ENCODE results near the gene TPSD1.
"Not testable (repeated sequence)": the region's sequence is repeated elsewhere in the genome, so short reads cannot be mapped to it uniquely, and the experiment has no call there.

The TPSD1 gene

DNA sequence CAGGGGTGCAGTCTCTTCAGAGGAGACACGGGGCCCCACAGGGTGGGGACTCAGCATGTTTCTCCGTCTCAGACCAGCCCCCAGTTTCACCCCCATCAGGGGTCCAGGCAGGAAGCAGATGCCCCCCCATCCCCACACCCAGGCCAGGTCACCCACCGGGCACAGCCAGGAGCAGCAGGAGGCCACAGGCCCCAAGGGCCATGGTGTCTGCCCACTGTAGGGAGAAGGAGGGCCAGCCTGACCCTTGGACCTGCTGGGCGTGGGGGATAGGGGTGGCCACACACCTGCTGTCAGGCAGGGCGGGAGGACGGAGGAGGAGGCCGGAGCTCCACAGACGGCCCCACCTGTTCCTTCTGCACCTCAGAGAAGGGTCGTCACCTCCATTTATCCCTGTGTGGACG is 30.8 kb upstream of the TPSD1 start, which contains the start of gene TPSG1:
TPSG1 (minus strand) TSS at position 218 of the 401 bp plus-strand sequence; CDS start at position 202, 16 bp downstream.
- no peak for TF ChIP-seq POLR2A (IDR thresholded peaks at IDR 0.05; ENCODE audit: low read length)
- TF ChIP-seq GATA1 (IDR thresholded peaks at IDR 0.05; ENCODE audit: low read depth, low read length), result no peak
- no peak for DNase-seq

- TF ChIP-seq POLR2A (IDR thresholded peaks at IDR 0.05; ENCODE audit: low read length), result peak; percentile 67
- not testable (repeated sequence) for DNase-seq
Measured at GRCh38 chr16:1225728-1226311, 30.0 kb upstream of the TPSD1 start.

GRCh38 chr16:1226692-1227091 is 29.2 kb upstream of the TPSD1 start:
- not testable (repeated sequence) for DNase-seq

DNA sequence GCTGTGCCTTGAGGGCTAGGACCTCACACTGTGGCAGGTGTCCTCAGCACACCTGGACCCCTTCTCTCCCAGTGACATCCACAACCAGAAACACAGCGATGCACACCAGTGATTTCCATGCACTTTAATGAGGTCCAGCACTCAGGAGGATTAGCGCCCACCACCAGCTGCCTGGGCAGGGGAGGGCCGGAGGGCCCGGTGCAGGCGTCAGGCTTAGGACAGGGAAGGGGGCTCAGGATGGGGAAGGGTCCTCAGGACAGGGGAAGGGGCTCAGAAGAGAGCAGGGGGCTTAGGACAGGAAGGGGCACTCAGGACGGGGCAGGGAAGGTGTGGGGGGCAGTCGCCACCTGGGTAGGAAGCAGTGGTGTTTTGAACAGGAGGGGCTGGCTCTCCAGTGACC is 27.6 kb upstream of the TPSD1 start:
- DNase-seq, result not testable (repeated sequence)

GRCh38 chr16:1229476-1229875 is 26.4 kb upstream of the TPSD1 start:
- not testable (repeated sequence) for DNase-seq

GRCh38 chr16:1230084-1230470 is 25.8 kb upstream of the TPSD1 start, which contains the start of gene TPSB2:
TSS of gene TPSB2 (minus strand) at chr16:1230184. CDS start at chr16:1229951, 233 bp downstream.
- DNase-seq, result not testable (repeated sequence)

GRCh38 chr16:1230471-1231212 is 25.2 kb upstream of the TPSD1 start:
- not testable (repeated sequence) for DNase-seq

GRCh38 chr16:1231301-1231700 is 24.6 kb upstream of the TPSD1 start:
- DNase-seq, result not testable (repeated sequence)

DNA sequence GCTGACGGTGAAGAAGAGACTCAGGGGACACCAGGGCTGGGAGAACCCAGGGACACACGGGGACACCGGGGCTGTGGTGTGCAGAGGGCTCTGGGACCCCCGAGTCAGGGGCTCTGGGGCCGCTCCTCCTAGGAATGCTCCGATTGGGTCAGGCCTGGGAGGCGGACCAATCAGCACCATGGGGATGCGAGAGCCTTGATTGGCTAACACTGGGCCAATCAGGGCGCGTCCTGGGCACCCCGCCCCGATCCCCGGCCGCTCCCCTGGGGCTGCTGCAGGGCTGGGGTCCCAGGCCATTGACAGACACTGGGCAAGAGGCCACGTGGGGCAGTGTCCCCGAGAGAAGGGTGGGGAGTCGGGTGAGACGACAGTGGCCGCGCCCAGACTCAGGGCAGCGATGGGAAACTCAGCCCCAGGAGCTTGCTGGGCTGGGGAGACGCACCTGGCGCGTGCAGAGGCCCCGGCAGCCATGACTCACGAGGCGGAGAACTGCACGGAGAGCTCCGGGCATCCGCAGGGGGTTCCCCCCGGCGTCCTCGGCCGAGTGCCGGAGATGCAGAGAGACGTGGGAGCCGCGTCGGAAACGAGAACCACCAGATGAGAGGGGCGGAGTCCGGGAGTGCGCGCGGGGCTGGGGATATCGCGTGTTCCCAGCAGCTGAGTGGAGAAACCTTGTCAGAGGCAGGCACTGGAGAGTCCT is 23.7 kb upstream of the TPSD1 start:
- not testable (repeated sequence) for DNase-seq

DNA sequence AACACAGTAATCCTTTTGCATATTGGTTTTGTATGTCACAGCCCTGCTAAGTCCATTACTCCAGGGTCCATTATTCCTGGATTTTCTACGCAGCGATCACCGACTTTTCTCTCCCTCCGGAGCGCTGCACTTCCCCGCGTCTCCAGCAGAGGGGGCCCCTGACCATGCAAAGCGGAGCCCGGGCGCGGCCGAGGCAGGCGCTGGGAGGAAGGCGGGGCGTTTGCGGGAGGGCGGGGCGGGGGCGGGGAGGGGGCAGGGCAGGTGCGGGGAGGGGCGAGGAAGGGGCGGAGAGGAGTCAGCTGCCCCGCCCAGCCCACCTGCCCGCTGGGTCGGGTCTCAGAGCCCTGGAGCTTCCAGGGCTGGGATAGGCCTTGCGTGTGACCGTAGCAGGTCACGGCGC is 19.2 kb upstream of the TPSD1 start:
- not testable (repeated sequence) for DNase-seq

GRCh38 chr16:1237990-1238389 is 17.9 kb upstream of the TPSD1 start:
- no peak for TF ChIP-seq POLR2A (IDR thresholded peaks at IDR 0.05; ENCODE audit: low read length)
- TF ChIP-seq GATA1 (IDR thresholded peaks at IDR 0.05; ENCODE audit: low read depth, low read length), result no peak
- no peak for DNase-seq

- DNase-seq, result not testable (repeated sequence)
Measured at GRCh38 chr16:1238909-1239308, 17.0 kb upstream of the TPSD1 start.

GRCh38 chr16:1239575-1239974 is 16.3 kb upstream of the TPSD1 start:
- DNase-seq, result not testable (repeated sequence)

DNA sequence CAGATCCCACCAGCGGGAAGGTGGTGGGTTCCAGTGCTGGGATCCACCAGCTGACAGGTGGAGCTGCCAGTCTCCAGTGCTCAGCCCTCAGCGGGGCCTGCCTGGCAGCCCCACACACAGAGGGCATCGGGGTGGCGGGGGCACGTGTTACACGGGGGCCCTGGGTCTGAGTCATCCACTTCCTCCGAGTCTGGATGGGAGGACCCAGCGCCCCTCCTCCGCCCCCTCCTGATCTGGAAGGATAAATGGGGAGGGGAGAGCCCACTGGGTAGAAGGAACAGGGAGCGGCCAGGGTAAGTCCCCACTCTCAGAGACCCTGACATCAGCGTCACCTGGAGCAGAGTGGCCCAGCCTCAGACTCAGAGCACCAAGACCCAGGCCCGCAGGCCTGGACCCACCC is 15.4 kb upstream of the TPSD1 start, which contains the start of gene TPSAB1:
TPSAB1 (plus strand) TSS at position 270 of the 400 bp plus-strand sequence. CDS start 234 bp downstream, outside the sequence.
- not testable (repeated sequence) for DNase-seq

- DNase-seq, result not testable (repeated sequence)
Measured at GRCh38 chr16:1241081-1241480, 14.8 kb upstream of the TPSD1 start.

GRCh38 chr16:1243363-1243762 is 12.5 kb upstream of the TPSD1 start:
- not testable (repeated sequence) for DNase-seq

DNA sequence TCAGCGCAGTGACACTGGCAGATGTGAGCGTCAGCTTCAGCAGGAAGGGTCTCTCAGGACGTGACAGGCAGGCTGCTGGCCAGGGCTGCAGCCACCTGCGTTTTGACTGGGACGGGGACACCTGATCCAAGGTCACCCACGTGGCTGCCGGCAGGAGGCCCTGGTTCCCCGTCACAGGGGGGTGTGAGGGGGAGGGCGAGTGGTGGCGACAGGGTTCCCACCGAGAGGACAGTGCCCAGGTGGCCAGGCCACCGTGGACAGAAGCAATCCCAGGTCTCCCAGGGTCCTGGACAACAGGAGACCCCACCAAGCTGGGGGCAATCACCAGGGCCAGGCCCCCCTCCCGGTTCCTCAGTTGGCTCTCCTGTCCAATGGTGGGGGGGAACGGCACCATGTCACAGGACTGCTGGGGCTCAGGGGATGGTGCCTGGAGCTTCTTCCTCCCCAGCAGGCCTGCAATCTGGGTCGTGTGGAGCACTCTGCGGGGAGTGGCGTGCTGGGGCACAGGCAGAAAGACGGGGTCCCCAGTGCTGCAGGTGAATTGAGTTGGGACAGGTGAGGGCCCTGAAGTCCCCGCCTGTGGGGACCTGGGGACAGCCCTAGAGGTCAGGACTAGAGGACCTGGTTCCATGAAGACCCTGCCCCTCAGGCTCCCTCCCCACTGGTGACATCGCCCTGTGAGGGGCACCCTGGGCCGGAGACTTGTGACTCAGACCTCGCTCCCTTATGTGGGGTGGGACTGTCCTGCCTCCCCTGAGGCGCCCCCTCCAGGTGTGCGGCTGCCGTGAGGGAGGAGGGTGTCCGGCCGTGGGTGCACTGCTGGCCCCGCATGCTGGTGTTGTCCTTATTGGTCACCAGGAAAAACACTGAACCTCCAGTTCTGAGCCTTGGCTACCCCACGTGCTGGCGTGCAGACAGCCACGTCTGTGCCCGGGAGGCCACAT is 11.7 kb upstream of the TPSD1 start:
- DNase-seq, result not testable (repeated sequence)

All from erythroblast (primary cell).